ENCODE measurements around the gene CNNM3.

The CNNM3 gene

DNA sequence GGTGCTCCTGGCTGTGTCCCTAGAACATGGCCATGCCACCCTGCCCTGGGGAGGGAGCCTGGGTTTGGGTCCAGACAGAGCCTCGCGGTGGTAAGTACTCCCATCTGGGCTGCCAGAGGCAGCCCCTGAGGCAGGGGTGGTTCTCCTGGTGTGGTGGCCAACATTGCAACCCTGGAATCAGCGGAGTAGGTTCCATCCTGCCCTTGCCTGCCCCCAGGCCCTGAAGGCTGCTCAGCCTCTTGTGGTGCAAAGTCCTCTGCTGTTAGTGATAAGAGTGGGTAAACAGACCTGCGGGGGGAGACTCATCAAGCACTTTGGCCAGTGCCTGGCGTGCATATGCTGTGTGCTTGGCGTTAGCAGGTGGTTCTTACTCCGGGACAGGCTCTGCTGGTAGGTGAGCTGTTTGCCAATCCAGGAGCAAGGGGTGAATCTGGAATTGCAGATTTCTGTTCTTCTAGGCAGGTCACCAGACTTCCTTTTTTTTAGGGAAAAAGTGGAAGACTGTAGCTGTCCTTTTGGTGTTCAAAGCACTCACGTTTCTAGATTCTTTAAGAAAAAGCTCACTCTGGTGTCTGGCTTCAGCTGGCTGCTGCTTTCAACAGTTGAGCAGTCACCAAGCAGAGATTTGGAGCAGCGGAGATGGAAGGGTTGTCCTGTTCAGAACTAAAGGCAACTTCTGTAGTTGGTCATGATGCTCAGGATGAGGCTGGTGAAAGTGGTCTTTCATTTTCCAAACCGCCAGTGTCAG, 3.2 kb downstream of the CNNM3 start:
- no peak for DNase-seq (ENCODE audit: low spot score)

GRCh38 chr2:96819876-96820511, 3.9 kb downstream of the CNNM3 start:
- DNase-seq (ENCODE audit: low spot score) = no peak

DNA sequence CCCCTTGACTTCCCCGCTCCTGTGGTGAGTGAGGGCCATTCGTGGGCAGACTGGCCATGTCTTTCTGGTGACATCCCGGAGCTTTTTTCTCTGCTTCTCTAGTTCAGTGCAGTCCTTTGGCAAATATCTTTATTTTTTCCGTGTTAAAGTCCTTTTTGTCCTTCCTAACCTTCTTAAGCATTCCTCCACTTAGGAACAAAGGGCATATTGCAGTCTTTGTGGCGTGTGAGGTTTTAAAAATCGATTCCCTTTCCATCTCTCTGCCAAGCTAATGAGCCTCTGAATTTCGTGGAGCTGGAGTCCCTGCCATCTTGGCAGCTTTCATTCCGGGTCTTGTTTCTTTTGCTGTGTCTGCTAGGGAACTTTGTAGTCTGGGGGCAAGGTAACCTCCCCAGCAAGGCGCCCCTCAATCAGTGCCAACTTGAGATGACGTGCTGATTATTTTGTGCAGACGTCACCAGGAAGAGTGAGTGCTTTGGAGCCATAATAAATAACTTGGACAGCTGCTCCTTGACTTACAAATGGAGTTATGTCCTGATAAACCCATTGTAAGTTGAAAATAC, 5.1 kb downstream of the CNNM3 start:
- DNase-seq (ENCODE audit: low spot score) = no peak

DNA sequence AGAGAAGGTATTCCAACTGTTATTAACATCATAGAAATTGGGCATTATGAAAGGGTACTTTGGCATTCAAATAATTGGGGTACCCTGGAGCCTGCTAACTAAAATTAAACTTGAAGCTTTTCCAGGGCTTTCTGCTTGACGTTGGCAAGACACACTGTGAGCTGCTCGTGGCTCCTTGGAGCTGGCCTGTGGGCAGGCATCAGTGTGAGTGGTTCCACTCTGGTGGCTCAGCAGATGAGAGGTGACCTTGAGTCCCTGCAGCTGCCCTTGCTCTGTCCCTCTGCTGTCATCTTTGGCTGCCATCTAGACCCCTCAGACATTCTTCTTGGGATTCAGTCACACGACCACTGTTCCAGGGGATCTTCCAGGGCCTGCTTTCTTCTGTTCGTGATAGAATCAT, 6.7 kb downstream of the CNNM3 start:
- no peak for DNase-seq (ENCODE audit: low spot score)

DNA sequence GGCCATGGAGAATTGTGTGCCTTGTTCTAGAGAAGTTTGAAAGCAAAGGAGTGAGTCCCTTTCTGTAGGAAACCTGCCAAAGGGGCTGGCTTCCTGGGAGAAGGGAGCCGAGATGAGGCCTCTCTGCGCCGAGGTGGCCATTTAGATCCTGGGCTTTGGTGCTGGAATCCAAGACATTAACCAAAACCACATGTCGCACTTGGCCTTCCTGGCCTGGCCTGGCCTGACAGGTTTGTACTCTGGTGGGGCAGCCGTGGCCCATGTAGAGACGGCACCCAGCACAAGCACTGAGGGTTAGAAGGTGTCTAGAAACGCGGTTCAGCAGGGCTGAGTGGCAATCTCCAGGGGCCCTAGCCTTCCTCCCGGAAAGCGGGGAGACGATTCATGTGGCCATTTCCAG, 7.1 kb downstream of the CNNM3 start:
- DNase-seq (ENCODE audit: low spot score) = no peak

- DNase-seq (ENCODE audit: low spot score) = no peak
Measured at GRCh38 chr2:96824079-96824870, 8.2 kb downstream of the CNNM3 start.

- DNase-seq (ENCODE audit: low spot score) = no peak
Measured at GRCh38 chr2:96825057-96825456, 9.0 kb downstream of the CNNM3 start.

DNA sequence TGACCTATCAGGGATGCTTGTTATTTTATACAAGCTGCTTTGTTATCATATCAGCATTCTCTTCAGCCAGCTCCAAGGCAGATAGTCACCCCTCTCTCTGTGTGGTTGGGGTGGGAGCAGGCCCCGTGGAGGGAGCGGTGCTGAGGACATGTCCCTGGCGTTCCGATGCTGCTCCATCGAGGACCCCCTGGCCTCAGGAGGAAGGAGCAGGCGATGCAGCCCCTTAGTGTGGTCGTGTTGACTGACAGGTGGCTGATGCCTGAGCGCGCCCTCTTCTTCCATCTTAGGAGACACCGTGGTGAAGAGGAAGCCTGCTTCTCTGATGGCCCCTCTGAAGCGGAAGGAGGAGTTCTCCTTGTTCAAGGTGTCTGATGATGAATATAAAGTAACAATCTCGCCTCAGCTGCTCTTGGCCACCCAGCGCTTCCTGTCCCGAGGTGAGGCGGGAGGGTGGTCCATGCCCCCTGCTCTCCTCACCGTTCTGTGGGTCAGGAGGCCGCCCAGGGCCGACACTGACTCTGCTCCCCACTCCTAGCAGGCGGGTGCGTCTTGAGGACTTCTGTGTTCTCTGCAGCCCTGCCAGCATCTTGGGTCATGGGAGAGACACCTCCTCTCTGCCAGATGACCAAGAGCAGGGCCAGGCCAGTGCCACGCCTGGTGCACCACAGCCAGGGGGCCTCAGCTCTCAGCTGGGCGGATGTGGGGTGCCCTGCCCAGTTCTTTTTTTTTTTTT, 10.6 kb downstream of the CNNM3 start:
- DNase-seq (ENCODE audit: low spot score) = no peak

GRCh38 chr2:96828436-96828835, 12.4 kb downstream of the CNNM3 start:
- DNase-seq (ENCODE audit: low spot score) = no peak

DNA sequence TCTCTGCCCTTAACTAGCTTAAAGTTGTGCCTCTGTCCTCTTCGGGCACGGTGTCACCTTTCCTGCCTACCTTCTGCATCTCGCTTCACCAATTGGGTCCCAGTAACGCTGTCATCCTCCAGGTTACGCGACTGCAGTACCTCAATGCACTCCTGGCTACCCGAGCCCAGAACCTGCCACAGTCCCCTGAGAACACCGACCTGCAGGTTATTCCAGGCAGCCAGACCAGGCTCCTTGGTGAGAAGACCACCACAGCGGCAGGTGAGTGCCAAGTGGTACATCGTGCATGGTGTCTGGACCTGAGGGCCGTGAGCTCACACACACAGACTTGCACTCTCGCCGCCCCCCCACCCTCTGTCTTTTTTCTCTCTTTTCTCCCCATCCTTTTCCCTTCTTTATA, 12.8 kb downstream of the CNNM3 start:
- DNase-seq (ENCODE audit: low spot score) = no peak

GRCh38 chr2:96830044-96830562, 14.0 kb downstream of the CNNM3 start:
- DNase-seq (ENCODE audit: low spot score) = no peak

DNA sequence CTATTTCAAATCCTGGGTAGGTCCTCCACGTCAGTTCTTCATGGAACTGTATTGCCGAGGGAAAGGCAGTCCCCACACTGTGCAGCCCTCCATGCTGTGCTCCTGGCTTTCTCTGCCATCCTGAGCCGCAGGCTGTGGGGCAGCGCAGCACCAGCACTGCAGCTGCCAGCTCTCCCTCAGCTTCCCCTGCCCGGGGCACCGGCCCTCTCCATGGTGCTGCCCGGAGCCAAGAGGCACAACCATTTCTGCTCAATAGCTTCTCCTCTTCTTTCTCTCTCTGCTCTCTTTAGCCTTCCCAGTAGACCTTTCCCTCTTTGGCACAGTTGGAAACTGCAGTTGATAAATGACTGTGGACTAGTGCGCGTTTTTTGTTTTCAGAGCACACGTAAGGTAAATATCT, 15.6 kb downstream of the CNNM3 start:
- DNase-seq (ENCODE audit: low spot score) = no peak

DNA sequence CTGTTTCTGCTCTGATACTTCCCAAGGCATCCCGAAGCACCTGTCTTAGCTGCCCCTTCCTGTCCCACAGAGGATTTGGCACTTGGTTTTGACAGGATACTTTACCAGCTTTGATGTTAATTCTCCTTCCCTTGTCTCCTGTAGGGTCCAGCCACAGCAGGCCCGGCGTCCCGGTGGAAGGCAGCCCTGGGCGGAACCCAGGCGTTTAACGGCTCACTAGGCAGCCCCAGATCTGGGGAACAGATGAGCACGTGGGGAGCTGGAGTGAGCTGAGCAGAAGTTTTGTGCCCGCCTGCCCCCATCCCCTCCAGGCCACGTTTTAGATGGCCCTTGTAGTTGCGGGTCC, 16.3 kb downstream of the CNNM3 start:
- no peak for DNase-seq (ENCODE audit: low spot score)

DNA sequence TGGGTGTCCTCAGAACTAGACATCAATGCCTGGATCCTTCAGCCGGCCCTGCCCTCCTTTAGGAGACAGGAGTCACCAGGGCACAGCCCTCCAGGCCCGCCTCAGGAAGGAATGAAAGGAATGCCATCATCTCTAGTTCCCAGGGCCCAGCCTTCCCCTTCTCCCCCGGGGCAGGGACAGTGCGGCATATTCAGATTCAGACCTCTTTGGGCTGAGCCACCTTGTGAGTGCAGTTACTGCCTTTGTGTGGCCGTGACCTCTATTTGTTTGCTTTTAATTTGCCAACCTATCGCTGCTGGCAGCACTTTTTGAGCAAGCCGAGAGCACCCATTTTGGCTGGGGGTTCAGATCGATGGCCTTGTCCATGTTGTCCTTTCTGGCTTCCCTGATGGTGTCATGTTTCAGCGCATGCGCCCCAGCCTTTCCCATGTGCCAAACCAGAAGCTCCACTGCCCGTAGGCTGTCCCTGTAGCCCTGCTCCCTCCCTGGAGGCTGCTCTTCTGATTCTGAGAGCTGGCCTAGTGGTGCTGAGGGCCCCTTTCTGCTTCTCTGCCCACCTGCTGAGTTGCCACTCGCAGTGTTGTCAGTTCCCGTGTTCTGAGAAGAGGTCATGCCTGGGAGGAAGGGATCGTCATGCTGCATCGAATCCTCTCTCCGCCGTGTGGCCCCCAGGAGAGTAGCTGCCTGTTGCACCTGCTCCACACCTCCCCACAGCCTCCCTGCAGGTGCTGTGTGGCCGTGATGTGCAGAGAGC, 16.9 kb downstream of the CNNM3 start:
- DNase-seq (ENCODE audit: low spot score) = no peak

GRCh38 chr2:96835830-96836229, 19.8 kb downstream of the CNNM3 start:
- no peak for DNase-seq (ENCODE audit: low spot score)

DNA sequence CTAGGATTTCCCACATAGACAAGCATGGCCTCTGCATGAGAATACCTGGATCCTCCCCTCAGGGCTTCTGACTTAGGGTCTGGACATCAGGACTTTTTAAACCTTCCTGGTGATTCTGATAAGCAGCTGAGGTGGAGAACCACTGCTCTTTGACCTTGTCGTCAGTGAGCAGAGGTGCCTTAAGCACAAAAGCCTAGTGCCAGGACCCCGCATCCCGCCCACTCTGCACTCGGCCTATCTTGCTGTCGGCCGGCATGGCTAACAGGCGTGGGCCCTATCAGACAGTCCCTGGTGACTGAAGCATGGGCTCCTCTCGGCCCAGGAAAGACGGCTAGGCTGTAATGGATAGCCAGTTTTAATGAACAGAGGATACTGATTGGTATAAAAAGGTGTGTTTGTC, 21.5 kb downstream of the CNNM3 start:
- no peak for DNase-seq (ENCODE audit: low spot score)

DNA sequence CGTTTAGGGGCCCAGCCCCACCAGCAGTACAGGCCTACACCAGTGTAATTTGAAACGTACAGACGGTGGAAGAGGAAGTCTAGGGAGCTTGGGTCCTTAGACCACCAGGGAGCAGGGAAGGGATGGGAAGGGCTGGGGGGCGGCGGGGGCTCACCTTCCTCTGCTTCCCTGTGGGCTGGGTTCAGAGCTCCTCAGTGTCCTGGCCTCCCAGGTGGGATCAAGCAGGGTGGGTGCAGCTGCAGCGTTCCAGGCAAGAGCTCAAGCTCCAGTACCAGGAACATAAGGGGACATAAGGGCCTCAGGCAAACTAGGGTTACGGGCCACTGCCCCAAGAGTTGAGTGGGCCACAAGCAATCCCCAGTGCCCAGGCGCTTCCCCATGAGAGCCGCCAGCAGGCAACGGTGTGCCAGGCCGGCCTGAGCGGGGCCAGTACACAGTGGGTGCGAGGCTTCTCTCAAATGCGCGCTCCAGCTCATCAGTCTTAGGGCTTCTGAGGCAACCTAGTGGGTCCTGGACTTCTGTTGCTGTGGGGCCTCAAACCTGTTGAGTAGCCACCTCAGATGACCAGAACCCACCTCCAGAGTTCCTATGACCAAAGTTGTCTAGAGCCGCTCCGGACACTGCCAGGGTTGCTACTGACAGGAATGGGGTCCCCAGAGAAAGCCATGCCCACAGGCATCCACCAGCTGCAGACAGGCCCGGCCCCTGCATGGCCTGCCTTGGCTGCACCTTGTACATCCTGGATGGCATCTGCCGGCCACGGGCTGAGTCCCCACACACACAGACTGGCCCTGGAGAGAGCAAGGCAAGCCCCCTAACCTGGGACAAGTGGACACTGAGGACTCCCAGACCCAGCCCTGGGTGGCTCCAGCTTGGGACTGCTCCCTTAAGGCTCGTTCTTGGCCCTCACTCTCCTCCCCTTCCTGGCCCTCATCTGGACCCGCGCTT, 22.6 kb downstream of the CNNM3 start:
- DNase-seq (ENCODE audit: low spot score) = no peak

DNA sequence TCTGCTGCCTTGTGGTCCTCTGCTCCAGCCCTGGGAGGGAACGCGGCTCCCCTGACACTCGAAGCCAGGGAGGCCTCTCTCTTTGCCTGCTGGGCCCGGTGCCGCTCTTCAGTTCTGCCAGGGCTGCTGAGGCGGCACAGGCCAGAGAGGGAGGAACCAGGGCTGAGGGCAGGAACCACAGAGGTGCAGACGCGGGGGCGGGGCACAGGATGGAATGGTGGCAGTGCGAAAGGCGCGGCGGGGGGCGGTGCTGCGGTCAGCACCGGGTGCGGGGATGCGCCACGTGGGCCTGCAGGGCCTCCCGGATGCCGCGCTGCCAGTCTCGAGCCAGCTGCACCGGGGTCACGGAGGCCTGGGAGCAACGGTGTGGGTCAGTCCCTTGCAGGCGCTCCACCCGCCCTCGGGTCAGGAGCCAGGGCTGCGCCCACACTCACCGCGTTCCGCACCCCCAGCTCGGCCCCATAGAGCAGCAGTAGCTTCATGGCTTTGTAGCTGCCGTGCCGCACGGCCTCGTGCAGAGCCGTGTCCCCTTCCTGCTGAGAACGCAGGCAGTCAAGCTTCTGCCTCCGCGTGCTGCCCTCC, 23.3 kb downstream of the CNNM3 start:
- DNase-seq (ENCODE audit: low spot score) = peak; percentile 75

All from CD4-positive, alpha-beta T cell treated with Interleukin-2 at 100 ng/mL for 4 hours (primary cell).